ENCODE measurements around the gene CUX1.
"Not testable (repeated sequence)": the region's sequence is repeated elsewhere in the genome, so short reads cannot be mapped to it uniquely, and the experiment has no call there.

The CUX1 gene

DNA sequence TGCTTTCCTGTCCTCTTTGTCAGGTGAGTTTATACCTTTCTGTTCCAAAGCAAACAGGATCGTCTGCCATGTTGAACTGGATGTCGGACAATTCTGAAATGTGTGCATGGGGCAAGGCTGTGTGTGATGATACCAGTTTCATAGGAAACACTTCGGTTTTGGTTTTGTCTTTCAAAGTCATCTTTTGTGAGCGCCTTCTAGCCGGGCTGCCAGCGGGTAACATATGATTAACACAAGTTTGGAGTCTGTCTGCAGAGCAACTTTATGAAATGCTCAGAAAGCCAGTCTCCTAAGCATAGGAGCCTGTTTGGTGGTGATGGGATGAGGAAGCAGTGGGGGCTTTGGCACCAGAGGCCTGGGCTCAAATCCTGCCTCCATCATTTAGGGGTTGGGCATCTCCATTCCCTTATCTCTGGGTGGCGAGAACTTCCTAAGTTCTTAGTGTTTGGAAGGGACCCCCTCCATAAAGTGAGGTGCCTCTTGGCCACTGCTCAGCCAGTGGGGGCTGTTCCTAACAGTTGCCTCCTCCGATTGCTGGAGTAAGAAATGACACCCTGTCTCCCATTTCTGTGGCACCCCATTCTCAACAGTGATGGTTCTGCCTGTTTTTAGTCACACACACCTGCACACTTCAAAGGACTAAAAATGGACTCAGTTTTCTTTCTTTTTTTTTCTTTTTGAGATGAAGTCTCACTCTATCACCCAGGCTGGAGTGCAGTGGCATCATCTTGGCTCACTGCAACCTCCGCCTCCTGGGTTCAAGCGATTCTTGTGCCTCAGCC lies 36.8 kb downstream of the CUX1 start:
- no peak for DNase-seq

DNA sequence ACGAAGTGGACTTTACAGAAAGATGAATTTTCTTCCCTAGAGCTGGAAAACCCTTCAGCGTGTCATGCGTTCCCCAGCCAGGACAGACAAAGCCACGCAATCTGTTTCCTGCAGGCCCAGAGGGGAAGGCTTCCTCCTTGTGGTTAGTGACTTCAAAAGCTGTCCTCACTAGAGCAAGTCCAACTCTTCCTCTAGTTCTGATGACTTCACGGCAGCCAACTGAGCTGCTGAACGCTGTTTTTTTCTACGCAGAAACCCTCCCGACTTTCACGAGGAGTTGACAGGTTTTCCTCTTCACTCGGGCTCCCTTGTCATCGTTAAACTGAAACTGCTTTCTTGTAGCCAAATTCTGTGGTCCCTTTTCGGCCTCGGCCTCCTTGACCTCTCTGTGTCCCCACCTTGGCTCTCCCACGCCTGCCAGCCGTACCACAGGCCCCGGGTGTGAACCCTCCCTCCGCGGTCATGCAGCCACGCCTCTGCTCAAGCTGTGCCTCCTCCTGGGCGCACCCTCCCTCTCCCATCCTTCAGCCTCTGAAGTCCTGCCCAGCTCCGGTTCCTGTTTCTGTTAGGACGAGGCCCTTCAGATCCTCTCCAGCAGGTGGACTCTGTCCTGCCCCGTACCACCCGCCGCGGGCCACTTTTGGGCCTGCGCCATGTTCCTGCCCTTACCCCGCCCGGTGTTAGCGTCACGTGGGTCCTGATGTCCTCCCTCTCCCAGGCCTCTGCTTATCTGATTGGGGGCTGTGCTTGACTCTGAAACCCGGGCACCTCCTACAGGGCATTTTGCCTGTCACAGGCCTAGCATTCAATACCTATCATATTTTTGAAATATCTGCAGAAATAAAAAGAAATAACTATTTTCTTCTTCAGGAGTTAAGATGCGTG lies 39.3 kb downstream of the CUX1 start:
- DNase-seq, result peak; percentile 57 to 77 (median 68)

DNA sequence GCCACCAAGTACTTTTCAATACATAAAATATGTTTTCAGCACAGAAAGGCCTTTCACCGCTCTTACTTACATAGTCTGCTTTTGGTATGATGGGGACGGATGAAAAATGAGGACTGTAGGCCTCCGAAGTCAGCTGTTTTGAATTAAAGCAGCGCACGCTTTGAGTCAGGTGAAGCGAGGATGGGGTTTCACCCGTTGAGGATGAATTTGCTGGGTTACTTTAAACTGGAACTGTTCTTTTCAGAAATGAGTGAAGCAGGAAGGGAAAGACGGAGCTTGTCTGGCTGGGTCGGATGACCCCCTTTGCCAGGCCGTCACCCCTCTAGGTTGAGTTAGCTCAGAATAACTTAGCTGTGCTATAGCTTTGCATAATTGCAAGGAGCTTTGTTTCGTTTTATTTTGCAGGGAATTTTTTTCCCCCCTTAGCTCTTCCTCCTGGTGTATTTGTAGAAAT lies 40.0 kb downstream of the CUX1 start:
- no peak for DNase-seq

DNA sequence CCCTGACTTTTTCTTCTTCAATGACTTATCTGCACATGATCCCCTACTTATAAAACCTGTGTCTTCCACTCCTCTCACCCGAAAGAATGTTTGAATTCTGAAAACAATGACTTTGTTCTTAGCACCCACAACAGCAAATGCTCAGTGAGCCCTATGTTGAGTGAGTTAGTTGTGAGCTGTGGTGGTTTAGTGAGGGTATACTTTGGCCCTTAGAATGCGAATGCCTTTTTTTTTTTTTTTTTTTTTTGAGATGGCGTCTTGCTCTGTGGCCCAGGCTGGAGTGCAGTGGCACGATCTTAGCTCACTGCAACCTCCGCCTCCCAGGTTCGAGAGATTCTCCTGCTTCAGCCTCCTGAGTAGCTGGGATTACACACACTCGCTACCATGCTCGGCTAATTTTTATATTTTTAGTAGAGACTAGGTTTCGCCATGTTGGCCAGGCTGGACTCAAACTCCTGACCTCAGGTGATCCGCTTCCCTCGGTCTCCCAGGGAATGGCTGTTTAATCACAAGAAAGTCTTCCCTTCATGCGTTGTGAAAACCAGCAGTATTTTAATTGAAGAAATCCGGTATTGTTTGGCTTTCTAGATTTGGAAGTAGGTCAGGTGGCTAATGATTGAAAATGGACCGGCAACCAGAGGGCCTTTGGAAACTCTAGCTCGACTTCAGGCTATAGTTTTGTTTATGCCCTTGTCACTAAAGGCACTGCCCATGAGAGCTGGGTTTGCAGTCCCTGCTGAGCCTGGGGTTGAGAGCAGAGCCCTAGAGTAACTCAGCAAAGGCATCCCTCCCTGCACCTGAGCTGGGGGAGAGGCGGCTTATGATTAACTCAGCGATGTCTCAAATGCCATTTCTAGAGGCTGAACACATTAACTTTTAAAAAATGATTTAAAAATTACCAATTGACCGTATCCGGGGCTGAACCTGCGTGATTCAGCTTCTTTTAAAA lies 41.3 kb downstream of the CUX1 start:
- DNase-seq, result no peak

DNA sequence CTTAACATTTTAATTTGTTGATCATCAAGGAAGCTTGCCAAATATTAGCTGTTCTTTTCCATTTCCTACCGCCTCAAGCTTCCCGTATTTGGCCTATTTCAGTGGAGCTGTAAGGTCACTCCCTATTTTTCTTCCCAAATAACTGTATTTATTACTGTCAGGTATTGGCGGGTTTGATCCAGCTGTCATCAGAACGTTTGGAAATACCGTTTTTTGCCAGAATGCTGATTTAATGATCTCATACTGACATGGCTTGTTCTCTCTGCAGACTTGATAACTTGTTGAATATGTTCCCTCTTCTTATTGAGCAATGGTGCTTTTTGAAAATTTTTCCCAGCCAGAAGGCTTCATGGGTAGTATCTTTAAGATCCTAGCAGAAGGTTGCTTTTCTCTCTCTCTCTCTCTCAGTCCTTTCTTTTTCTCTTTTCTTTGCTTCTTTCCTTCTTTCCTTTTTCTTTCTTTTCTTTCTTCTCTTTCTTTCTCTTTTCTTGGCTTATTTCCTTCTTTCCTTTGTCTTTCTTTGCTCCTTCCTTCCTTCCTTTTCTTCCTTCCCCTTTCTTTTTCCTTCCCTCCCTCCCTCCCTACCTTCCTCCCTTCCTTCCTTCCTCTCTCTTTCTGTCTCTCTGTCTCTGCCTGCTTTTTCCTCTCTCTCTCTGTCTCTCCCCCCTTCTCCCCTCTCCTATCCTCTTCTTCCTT lies 42.1 kb downstream of the CUX1 start:
- DNase-seq, result no peak

DNA sequence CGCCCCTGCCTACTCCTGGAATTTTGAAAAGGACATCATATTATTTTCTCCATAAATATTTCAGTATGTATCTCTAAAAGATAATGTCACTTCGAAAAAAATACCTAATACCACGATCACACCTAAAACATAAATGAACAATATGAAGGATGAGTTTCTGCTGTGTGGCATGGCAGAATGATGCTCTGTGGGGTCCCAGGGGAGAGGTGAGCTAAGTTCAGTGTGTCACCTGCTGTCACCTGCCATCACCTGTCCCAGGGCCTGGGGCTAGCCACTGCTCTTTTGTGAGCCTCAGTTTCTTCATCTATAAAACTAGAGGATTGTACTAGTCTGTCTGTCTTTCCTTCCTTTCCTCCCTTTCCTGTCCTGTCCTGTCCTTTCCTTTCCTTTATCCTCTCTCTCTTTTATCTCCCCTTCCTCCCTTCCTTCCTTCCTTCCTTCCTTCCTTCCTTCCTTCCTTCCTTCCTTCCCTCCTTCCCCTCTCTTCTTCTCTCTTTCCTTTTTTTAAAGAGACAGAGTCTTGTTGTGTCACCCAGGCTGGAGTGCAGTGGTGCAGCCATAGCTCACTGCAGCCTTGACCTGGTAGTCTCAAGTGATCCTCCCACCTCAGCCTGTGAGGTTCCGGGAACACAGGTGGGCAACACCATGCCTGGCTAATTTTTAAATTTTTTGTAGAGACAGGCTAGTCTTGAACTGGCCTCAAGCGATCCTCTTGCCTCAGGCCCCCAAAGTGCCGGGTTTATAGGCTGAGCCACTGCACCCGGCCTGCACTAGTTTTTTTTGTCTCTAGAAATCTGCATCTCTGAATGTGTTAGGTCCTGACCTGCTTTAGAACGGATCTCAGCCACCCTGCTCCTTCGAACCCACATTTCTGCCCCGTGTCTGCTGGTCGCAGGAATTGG lies 43.1 kb downstream of the CUX1 start:
- no peak for DNase-seq

DNA sequence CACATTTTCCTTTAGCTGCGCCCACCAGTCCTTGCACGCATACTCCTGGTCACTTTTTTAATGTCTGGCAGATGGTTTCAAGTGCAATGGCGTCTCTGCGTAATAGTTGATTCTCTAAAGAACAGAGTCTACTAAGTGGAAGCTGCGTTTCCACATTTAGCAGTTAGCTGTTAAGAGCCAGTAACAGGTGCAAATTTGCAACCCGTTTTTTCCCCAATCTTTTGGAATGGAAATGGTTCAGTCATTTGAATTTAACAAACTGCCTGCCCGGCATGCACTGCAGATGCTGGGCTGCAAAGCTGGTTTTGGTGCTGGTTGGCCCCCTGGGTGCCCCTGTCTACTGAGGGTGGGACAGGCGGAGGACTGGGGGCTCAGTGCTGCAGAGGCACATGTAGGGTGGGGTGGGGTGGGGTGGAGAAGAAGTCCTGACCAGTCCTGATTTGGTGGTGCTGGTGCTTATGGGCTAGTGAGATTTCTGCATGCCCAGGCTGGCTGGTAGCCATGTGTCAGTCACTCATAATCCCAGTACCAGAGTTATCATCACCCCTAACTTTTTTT lies 43.9 kb downstream of the CUX1 start:
- no peak for DNase-seq

DNA sequence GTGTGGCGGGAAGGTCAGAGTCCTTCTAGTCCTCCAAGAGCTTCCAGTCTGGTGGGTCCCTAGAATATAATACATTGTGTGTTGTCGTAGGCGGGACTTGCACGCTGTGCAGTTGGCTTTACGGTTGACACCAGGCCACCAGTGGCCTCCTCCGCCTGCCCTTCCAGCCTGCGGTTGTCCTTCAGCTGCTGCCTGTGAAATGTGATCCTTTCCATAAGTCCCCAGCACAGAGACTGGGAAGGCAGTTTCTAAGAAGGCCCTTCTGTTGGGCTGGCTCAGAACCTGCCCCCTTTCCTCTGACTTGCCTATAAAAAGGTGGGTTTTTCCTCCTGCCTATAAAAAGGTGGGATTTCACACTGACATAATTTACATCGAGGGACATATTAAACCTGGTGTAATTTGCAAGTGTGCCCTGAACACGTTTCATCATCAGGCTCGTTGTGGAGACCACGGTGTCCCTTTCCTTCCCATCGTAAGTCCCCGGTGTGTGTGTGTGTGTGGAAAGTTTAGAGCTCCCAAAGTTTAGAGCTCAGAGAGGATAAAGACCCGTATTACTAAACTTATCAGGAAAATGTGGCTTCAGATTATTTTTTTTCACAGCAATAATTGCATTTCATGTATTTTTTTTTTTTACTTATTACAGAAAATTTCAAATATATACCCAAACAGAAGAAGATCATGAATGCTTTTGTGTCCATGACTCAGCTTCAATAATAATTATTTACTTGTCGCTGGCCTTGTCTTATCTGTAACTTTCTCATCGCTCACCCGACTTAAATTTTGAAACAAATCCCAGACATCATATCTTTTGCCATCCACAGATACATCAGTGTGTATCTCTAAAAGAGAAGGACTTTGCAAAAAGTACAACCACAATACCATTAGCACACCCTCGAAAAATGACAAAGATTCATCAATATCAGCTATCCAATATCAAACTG lies 45.1 kb downstream of the CUX1 start:
- DNase-seq, result no peak

DNA sequence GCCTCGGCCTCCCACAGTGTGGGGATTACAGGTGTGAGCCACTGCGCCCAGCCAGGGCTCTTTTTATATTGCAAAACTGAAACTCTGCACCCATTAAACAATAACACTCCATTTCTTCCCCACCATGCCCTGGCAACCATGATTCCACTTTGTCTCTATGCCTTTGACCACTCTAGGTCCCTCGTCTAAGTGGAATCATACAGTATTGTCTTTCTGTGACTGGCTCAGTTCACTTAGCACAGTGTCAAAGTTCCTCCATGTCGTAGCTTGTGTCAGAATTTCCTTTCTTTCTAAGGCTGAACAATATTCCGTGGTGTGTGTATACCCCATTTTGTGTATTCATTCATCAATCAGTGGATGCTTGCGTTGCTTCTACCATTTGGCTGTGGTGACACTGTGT lies 46.2 kb downstream of the CUX1 start:
- no peak for DNase-seq

DNA sequence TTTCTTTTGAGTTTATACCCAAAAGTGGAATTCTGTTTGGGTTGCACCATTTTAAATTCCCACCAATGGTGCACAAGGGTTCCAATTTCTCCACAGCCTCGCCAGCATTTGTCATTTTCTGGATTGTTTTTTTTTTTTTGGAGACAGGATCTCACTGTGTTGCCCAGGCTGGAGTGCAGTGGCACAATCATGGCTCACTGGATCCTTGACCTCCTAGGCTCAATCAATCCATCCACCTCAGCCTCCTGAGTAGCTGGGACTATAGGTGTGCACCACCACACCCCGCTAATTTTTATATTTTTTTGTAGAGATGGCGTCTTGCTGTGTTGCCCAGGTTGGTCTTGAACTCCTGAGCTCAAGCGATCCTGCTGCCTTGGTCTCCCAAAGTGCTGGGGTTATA lies 46.6 kb downstream of the CUX1 start:
- DNase-seq, result no peak

DNA sequence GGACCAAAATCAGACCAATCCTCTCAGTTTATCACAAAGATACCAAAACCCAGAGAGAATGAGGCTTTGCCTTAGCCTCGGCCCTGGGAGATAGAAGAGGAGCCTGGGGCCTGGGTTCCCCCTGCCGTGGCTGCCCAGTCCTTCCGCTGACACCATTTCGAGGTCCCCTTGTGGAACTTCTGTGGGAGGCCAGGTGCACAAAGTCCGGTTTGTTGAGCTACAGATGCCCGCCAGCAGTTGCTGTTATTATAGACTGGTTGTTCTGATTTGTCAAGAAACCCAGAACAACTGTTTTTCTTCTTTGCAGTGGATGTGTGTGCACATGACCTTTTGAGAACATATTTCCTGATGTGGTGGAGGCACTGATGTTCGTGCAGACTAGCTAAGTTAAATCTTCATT lies 47.6 kb downstream of the CUX1 start:
- no peak for DNase-seq

DNA sequence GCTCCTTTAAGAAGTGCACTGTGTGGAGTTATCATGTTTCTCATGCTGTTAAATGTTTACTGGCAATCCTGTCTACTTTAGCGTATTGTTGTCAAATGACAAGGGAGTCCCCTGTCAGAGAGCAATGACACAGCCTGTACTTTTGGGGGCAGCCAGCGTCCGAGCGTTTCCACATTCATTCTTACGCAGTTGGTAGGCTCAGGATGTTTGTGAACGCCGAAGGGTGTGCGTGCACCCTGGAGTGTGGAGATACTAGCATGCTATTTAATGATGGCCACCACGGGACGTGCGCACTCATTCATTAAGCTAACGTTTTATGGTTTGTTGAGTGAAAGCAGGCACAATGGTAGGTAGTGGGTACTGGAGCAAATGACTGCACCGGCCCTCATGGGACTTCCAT lies 48.0 kb downstream of the CUX1 start:
- no peak for DNase-seq

DNA sequence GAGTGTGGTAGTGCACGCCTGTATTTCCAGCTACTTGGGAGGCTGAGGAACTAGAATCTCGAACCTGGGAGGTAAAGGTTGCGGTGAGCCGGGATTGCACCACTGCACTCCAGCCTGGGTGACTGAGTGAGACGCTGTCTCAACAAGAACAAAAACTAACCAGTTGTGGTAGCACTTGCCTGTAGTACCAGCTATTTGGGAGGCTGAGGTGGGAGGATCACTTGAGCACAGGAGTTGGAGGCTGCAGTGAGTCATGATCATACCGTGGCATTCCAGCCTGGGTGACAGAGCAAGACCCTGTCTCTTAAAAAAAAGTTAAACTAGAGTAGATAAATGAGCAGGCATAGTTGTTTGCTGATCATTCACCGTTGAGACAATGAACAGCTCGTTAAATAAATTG lies 48.9 kb downstream of the CUX1 start:
- DNase-seq, result no peak

DNA sequence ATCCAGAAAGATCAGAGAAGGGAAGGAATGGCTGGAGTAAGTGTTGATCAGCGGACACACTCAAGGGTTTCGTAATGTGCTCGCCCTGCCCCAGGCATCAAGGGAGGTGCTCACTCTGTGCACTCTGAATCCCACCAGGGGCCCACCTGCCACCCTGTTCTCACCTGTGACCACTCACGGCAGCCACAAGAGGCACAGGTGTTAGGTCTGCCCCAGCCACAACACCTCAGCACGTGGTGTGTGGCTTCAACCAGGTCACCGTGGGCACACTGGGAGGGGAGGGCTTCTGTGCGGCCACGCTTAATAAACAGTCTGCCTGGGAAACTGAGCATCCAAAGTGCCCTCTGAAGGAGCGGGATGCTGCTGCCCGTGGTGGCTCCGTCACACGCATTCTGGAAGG lies 49.8 kb downstream of the CUX1 start:
- DNase-seq, result no peak

DNA sequence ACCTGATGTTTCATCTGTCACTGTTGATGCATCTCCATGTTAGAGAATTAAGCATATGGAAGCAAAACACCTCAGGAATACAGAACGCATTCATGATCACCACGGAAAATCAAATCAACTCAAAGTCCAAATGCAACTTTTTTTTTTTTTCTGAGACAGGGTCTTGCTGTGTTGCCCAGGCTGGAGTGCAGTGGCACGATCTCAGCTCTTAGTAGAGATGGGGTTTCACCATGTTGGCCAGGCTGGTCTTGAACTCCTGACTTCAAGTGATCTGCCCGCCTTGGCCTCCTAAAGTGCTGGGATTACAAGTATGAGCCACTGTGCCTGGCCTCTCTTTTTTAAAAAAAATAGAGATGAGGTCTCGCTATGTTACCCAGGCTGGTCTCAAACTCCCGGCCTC lies 50.3 kb downstream of the CUX1 start:
- DNase-seq, result not testable (repeated sequence)

DNA sequence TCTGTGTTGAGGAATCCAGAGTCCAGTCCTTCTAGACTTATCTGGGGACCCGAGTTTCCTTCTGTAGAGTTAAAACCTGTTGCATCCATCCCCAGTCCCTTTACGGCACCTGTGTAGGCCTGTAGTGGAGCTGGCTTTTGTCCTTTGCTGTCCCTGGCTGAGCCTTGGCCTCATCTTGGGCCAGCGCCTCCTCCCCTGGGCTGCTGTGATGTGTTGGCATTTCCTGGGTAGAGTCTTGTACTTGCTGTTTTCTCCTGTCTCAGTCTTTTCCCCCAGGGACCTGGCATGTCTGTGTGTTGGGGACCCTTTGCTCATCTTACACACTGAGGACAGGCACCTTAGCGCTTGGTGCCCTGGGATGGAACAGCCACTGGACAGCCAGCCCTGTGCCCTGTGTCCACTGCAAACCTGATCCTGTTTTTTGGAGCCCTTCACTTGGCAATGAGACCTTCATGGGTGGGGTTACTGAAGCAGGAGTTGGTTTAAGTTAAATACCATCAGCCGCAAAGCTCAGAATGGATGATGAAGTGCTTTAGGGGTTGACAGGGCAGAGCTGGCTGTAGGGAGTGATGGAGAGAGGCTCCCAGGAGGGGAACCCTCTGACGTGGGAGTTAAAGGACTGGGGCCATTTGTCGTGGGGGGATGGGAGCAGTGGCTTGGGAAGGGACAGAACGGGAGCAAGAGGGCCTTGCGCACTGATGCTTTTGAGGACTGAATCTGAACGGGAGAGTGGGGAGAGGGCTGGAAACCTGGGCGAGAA lies 50.9 kb downstream of the CUX1 start:
- no peak for DNase-seq

DNA sequence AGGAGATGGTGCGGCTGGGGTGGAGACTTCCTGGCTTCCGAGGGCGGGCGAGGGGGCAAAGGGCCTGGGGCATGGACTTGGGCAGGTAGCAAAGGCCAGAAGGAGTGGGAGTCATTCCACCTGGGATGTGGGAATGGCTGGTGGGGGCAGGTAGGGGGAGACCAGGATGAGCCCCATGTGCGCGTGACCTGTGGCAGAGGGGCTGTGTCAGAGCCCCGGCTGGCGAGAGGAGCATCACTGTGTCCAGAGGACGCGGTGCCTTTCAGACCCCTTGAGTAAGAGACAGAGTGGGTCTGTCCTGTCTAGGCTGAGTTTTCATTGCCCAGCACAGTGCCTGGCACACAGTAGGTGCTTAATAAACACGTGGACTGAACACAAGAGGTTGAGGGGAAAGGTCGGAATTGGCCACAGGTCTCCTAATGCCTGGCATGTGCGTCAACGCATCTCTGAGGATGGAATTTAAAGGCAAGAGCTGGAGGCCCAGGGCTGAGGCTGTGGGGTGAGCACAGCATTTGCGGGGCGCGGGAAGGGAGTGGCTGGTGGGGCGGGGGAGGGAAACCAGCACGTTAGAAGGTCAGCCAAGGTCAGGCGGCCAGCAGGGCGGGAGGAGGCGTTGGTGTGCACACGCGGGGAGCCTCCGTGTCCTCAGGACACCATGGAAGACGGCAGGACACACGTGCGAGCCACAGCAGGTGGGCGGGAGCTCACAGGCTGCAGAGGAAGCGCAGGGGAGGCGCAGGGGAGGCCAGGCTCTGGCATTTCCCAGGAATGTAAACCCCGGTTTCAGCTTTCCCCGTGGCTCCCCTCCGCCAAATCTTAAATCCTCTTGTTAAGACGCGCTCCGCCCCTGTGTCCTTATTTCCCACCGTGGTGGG lies 51.8 kb downstream of the CUX1 start:
- no peak for DNase-seq

DNA sequence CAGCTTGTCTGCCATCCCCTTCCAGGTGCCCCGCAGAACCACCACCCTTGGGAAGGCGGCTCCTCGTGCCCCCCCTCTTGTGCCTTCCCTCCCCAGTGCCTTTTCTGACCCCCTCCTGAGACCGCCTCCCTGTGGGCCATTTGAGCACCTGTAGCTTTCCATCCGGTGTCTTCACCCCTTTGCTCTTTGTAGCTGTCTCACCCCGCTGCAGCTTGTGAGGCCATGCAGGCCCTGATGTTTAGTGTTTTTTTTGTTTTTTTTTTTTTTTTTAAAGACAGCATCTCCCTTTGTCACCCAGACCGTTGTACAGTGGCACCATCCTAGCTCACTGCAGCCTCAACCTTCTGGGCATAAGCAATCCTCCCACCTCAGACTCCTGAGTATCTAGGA lies 52.5 kb downstream of the CUX1 start:
- DNase-seq, result no peak
